HG02981 (cell line): Measurements from ENCODE around the gene POLR3A.

ENCODE experiments used
- ATAC-seq: cut with Tn5 transposase; IDR thresholded peaks from one replicate; pipeline ENCODE4 v1.9.1; 2021; ENCODE audit warnings: mild to moderate bottlenecking, moderate library complexity; ENCODE audit not compliant: unreplicated experiment

The POLR3A gene

DNA sequence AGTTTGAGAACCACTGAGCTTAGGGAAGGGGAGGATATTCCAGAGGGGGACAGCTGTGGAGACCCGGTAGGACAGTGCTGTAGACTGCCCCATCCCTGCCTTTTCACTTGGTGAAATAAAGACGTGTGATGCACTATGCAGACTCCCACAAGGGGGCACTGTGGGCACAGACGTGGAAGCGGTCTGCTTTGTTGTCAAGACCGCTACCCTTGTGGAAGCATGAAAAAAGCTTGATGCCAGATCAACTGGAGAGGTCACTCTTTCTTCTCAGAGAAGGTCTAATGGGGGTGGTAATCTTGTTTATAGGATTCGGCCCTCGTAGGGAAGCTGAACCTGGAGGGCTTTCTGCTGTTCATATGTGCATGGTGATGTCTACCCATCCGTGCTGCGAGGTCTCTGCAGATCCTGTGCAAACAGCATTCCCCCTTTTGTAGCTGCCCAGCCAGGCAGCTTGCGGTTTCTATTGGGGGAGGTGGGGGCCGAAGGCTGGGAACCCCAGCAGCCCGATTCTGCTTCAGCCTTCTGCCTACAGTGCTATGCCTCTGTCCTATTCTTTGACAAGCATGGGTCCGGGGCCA, 18.1 kb upstream of the POLR3A start:
- ATAC-seq: peak; percentile 65

DNA sequence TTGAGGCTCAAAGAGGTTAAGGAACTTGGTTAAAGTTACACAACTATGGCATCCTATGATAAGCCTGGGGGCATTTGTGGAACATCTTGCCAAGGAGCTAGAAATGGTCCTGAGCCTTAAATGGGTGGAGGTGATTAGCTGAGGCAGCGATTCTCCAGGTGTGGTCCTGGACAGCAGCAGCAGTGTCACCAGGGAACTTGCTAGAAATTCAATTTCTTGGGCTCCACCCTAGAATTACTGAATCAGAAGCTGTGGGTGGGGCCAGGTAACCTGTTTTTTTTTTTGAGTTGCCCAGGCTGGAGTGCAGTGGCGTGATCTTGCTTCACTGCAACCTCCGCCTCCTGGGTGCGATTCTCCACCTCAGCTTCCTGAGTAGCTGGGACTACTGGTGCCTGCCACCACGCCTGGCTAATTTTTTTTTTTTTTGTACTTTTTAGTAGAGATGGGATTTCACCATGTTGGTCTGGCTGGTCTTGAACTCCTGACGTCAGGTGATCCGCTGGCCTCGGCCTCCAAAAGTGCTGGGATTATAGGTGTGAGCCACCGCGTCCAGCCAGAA, 17.5 kb upstream of the POLR3A start:
- no peak for ATAC-seq

DNA sequence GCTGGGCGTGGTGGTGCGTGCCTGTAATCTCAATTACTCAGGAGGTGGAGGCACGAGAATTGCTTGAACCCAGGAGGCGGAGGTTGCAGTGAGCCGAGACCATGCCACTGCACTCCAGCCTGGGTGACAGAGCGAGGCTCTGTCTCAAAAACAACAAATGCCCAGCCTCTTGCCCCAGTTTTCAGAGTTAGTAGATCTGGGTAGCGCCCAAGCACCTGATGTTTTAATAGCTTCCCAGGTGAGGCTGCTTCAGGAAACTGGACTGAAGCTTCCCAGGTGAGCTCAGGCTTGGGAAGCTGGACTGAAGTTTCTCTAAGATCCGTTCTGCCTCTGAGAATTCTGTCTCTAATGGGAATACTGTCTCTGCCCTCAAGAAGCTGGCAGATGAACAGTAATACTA, 16.5 kb upstream of the POLR3A start:
- ATAC-seq: no peak

DNA sequence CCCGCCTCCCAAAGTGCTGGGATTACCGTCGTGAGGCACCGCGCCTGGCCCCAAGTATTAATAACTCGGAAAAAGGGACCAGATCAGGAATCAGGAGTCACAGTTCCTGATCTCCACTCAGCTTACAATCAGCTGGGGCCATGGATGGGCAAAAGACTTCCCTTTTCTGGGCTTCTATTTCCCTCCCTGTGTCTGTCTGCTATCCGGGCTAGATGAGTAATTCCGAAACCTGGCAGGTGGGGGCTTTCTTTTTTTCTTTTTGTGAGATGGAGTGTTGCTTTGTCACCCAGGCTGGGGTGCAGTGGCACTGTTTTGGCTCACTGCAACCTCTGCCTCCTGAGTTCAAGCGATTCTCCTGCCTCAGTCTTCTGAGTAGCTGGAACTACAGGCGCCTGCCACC, 15.9 kb upstream of the POLR3A start:
- ATAC-seq: peak; percentile 54

DNA sequence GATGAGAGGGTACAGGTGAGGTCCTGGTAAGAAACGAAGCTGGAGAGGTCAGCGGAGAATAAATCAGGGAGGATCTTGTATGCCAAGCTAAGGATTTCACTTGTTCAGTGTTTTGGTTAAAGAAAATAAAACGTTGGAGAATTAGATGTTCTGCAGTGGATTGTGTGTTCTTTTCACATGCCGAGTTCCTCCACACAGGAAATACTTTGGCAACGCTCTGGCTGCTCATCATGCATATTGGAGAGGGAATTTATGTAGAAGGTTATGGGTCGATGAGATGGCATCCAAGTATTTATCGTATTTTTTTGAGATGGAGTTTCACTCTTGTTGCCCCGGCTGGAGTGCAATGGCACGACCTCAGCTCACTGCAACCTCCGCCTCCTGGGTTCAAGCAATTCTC, 15.4 kb upstream of the POLR3A start:
- ATAC-seq: no peak

DNA sequence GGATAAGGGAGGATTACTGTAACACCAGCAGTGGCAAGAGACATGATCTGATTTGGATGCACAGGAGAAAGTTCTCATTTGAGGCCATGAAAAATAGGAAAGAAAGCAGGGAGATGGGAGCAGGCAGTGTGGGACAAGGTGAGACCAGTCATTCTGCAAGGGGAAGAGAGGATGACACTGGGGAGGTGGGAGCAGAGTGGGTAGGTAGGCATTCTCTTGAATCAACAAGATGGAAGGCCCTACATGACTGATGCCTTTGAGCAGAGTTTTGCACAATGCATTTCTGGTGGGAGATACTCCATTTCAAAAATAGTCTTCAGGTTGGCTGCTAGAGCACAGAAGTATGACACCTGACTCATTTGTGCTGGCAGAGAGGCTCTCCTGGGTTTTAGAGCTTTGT, 14.9 kb upstream of the POLR3A start:
- ATAC-seq: no peak

DNA sequence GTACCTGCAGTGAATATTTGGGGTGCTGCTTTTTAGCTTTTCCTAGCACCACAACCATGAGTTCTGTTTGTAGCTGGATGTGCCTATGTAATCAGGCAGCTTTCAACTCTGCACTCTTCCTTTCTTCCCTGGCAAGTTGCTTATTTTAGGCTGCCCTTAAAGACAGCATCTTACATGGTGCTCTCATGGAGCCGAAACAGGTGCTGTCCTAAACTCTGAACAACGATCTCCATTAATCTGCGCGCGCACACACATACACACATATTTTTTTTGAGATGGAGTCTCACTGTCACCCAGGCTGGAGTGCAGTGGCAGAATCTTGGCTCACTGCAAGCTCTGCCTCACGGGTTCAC, 13.4 kb upstream of the POLR3A start:
- no peak for ATAC-seq

DNA sequence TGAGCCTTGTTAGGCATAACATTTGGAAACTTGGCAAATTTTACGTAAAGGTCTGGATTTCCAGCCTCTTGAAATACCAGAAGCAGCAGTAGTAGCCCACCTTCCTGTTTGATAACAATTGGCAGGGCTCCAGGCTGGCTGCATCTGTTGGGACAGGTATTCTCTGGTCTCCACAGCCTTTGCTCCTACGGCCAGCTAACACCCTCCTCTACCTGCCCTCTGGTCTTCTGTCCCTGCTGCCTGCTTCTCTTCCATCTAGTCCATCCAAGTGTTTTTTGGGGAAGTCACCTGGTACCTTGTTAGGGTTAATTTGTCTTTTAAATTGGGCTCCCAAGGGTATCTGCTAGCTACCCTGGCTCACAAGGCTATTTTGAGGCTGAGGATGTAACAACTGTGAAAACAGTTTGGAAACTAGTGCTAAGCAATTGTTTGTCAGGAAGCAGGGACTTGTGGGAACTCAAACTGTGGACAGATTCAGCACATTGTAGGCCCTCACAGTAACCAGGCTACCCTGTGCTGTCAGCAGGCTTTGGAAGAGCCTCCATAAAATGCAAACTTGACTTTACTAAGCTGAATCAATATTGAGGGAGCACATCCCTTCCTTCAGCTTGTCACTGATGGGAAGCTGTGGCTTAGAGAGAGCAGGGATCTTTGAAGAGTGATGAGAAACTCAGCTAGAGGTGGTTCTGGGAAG, 12.9 kb upstream of the POLR3A start:
- no peak for ATAC-seq

DNA sequence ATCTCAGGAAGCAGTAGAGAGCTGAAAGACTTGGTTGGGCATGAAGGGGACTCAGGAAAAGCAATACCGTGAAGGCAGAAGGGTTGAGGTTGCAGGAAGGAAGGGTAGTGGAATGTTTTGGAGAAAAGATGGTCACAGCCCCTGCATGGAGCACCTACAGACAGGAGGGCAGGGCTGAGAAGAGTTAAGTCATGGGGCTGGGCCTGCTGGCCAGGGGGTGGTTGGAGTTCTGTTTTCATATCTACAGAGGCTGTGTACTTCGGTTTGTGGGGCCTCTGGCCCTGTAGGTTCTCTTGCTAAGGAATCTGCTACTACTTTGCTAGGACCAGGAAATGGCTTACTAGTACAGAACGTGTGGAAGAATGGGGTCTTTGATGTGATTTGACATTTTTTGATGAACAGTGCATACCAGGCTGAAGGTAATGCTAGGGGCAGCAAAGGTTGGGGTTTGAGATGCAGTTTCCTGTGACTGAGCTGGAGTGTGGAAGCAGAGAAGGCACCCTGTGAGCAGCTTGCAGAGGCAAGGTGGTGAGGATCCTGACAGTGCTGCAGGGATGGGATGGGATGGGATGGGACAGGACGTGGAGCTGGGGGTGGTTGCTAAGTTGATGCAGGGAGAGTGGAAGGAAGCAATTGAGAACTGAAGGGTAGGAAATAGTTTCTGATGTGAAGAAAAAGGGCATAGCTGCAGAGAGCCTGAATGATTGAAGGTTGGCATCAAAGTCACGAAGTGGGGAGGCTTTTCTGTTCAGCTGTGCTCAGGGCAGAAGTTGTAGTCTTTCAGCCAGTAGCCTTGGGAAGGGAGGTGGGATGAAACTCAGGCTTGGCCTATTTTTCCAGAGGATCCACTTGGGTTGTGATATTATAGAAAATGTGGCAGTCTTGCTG, 12.1 kb upstream of the POLR3A start:
- ATAC-seq: no peak

DNA sequence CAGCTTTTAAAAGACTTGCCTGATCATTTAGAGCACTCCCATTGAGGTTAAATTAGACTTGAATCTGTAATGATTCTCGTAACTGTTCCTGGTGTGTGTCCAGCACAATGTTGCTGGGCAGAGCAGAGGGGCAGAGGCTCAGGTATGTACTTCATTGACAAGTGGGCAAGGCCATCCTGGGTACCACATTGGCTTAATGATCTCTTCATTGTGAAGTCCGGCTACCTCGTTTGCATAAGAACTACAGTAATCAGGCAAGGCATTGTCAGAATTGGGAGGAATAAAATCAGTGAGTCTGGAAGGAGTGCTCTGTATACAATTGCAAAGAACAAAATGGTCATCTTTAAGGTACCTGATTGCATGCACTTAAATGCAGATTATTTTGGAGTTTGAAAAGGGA, 10.4 kb upstream of the POLR3A start:
- no peak for ATAC-seq

DNA sequence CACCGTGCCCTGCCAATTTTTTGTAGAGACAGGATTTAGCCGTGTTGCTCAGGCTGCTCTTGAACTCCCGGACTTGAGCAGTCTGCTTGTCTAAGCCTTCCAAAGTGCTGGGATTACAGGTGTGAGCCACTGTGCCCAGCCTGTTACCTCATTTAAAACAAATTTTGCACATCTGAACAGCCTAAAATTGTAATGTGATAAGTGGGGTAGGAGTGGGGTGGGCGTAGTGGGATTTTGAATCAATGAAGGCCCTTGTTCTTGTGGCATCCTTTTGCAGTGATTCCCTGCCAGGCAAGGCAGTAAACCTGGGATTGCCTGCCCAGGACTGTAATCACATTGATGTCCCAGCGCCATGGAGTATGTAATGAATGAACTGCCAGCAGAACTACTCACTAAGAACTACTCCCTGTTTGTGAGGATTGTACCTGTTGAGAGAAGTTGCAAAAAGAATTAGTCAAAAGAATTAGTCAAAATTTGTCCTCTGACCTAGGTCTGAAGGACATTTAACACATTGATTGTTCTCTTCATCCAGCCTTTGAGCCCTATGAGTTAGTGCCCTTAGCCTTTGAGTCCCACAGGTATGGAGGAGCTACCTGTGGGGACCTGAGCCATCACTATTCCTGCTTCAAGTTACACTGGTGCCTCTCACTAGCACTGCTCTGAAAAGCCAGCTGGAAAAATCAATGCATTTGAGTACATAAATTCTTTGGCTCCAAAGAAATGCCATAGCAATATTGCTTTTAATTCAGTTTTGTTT, 9.7 kb upstream of the POLR3A start:
- ATAC-seq: no peak

DNA sequence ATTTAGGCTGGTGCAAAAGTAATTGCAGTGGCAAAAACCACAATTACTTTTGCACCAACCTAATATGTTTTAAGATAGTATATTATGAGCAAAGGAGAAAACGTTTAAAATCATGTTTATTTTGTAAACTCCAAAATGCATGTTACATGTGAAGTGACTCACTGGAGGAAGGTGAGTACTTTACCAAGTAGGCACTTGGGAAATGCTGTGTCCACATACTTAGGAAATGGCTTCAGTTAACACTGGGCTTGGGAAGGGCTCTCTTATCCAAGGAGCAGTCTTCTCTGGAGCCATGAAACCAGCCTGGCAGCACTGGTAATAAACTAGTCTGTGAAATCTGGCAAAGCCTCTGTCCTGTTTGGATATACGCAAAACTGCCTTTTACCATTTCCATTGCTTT, 8.8 kb upstream of the POLR3A start:
- no peak for ATAC-seq

DNA sequence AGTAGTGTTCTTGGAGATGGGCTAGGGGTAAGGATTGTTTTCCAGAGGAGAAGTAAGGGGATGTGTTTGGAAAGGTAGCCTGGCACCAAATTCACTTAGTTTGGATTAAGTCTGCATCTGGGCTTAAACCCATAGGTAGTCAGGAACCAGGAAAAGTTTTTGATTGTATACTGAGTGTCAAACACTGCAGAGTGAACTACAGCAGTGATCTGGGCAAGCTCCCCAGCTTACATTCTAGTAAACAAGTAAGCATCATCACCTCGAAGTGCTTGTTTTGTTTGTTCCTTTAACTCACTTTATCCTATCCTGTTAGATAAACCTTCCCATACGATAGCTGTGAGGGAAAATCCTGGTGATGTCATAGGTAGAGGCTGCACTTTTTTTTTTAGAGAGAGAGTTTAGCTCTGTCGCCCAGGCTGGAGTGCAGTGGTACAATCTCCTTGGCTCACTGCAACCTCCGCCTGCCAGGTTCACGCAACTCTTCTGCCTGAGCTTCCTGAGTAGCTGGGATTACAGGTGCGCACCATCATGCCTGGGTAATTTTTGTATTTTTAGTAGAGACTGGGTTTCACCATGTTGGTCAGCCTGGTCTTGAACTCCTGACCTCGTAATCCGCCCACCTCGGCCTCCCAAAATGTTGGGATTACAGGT, 6.7 kb upstream of the POLR3A start:
- ATAC-seq: no peak

DNA sequence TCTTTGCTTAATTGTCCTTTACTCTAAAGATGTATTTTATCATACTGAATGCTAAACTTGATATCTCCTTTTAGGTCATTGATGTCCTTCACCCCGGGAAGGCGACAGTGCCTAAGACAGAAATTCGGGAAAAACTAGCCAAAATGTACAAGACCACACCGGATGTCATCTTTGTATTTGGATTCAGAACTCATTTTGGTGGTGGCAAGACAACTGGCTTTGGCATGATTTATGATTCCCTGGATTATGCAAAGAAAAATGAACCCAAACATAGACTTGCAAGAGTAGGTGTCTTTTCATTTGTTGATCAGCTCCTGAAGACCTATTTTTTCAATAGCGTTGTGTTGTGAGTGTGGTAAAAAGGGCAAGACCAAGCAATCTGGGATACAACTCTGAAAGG, 6.1 kb upstream of the POLR3A start:
- ATAC-seq: no peak

DNA sequence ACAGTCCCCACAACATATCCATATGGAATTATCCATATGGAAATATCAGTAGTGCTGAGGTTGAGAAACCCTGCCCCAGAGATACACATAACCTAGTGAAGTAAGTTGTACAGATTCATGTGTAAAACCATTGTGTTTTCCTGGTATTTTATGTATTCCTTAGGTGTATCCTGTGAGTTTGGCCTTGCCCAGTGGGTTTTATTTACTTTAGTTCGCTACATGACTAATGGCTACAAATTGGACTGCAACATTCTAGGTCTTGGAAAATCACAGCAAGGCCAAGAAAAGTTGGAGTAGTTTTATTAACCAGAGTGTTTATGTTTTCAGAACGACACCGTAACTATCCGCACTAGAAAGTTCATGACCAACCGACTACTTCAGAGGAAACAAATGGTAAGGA, 5.7 kb upstream of the POLR3A start:
- ATAC-seq: no peak

DNA sequence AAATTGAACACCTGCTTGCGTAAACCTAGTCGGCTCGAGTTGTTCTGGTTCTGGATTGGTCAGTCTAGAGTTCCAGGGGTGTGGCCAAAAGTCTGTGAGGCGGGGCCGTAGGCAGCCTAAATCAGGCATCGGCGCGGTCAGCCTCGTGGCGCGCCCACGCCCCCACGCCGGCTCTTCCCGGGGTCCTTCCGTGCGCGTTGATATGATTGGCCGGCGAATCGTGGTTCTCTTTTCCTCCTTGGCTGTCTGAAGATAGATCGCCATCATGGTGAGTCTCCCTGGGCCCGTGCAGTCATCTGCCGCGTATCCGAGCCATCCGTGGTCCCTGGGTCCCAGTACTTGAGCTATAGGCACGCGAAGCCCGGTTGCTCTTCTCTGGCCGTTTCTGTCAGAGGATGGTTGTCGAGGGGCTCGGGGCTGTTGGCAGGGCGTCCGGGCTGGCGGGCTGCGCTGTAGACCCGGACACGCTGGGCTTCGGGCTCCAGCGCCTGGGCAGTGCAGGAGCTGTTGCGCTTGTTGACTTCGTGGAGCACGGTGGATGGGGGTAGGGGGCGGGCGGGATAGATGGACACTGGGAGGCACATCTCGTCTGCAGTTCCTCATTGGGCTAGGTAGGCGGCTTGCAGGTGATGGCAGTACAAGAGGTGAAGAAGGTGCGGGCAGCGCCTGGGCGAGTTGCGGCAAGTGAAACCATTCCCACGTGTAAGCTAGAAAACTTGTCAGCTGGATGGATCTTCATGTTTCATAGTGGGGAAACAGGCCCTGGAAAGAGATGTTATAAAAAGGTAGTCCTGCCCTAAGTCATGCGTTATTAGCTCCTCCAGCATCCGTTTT, 4.5 kb upstream of the POLR3A start, which contains the start of gene RPS24:
RPS24 (plus strand) TSS at position 227 of the 834 bp plus-strand sequence; CDS start at position 266, 39 bp downstream.
- ATAC-seq: peak; percentile 84

DNA sequence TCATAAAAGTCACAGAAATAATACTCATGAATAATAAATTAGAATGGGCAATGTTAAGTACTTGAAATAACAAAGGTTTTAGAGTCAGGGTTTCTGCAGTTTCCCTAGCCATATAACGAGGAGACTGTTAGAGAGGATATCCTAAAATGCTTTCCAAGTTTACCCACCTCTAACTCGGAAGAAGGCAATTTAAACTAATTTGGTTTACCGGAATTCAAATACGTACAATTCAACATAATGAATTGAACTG, 4.0 kb upstream of the POLR3A start:
- ATAC-seq: no peak

DNA sequence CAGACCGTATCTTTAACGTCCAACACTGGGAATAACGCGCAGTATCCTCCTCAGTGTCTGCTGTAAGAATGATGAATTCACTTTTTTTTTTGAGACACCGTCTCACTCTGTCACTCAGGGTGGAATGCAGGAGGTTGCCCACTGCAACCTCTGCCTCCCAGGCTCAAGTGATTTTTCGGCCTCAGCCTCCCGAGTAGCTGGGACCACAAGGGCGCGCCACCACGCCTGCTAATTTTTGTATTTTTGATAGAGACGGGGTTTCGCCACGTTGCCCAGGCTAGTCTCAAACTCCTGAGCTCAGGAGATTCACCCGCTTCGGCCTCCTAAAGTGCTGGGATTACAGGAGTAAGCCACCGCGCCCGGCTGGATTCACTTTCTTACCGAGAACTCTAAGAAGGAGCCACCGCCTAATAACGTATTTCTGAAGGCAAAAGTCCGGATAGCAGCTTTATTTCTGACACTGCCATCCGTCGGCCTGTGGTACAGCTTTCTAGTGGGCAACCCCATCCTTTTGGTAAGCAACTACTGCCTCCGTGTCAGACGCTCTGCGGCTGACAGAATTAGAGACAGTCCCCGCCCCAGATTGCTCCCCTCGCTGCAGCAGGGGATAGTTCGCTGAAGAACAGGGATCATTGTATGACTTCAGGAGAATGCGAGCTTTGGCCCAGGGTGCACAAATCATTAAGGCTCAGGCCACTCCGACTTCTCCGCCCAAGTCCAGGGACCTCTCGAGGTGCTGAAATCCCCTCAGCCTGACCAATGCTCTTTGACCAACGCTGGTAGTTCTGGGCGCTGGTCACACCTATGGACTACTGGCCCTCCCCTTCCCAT, 662 bp downstream of the POLR3A start:
- no peak for ATAC-seq
